Neuronal stem cell (in vitro differentiated cells): ENCODE data around the gene IL18.

Source experiments
- DNase-seq: peaks from one replicate; pipeline ENCODE4 v3.0.0-alpha.2; 2013; ENCODE audit warnings: low spot score
- H2AFZ ChIP-seq: one replicate; pipeline ENCODE4 v1.6.1; 2013; ENCODE audit warnings: mild to moderate bottlenecking, low read length, inconsistent platforms
- H2AK5ac ChIP-seq: 2 replicates; pipeline ENCODE4 v1.6.1; 2013; ENCODE audit warnings: low read depth, mild to moderate bottlenecking, inconsistent platforms, low read length, moderate library complexity, mixed read lengths
- H2BK120ac ChIP-seq: 2 replicates; pipeline ENCODE4 v1.6.1; 2013; ENCODE audit warnings: low read depth, mild to moderate bottlenecking, inconsistent platforms, low read length, moderate library complexity, mixed read lengths
- H2BK12ac ChIP-seq: one replicate; pipeline ENCODE4 v1.6.1; 2013; ENCODE audit warnings: low read length, inconsistent platforms
- H2BK15ac ChIP-seq: 2 replicates; pipeline ENCODE4 v1.6.1; 2013; ENCODE audit warnings: mild to moderate bottlenecking, low read length, inconsistent platforms, mixed read lengths
- H2BK5ac ChIP-seq: one replicate; pipeline ENCODE4 v1.6.1; 2013; ENCODE audit warnings: inconsistent platforms, mild to moderate bottlenecking, low read length, moderate library complexity
- H3K14ac ChIP-seq: one replicate; pipeline ENCODE4 v1.6.1; 2013; ENCODE audit warnings: low read length, inconsistent platforms
- H3K18ac ChIP-seq: 2 replicates; pipeline ENCODE4 v1.6.1; 2013; ENCODE audit warnings: low read length, inconsistent platforms
- H3K23ac ChIP-seq: 2 replicates; pipeline ENCODE4 v1.6.1; 2013; ENCODE audit warnings: low read depth, mild to moderate bottlenecking, mixed read lengths, low read length, inconsistent platforms; ENCODE audit not compliant: poor library complexity
- H3K27ac ChIP-seq: replicated peaks from 3 replicates; pipeline ENCODE4 v1.5.1; 2013; ENCODE audit warnings: low read length, inconsistent platforms
- H3K27me3 ChIP-seq, 3 experiments: 2 replicates each; pipeline ENCODE4 v1.6.1; 2013; ENCODE audit warnings: low read length in 3 of 3, mild to moderate bottlenecking in 2 of 3, inconsistent platforms in 1 of 3, low read depth in 1 of 3, mixed read lengths in 1 of 3, moderate library complexity in 1 of 3; ENCODE audit not compliant: control insufficient read depth in 3 of 3, insufficient read depth in 3 of 3
- H3K36me3 ChIP-seq, 2 donors: replicated peaks in 1 of 2; 2 replicates each; pipeline ENCODE4 v1.6.1; 2013; ENCODE audit warnings: low read length in 2 of 2; ENCODE audit not compliant: control insufficient read depth in 2 of 2, insufficient read depth in 2 of 2
- H3K4ac ChIP-seq: 2 replicates; pipeline ENCODE4 v1.6.1; 2013; ENCODE audit warnings: inconsistent platforms, mild to moderate bottlenecking, low read length, moderate library complexity
- H3K4me1 ChIP-seq, 2 donors: 1 replicate in 1 of 2; 2 replicates in 1 of 2; pipeline ENCODE4 v1.6.1; 2013; ENCODE audit warnings: low read length in 2 of 2, low read depth in 1 of 2; ENCODE audit not compliant: control insufficient read depth in 2 of 2, insufficient read depth in 1 of 2
- H3K4me2 ChIP-seq: one replicate; pipeline ENCODE4 v1.6.1; 2013; ENCODE audit warnings: mild to moderate bottlenecking, low read length, inconsistent platforms; ENCODE audit not compliant: insufficient read depth, poor library complexity, severe bottlenecking
- H3K4me3 ChIP-seq, 2 donors: 2 replicates each; pipeline ENCODE4 v1.5.1; 2013; ENCODE audit warnings: low read length in 2 of 2, mild to moderate bottlenecking in 2 of 2, inconsistent platforms in 1 of 2, moderate library complexity in 1 of 2
- H3K79me1 ChIP-seq: one replicate; pipeline ENCODE4 v1.6.1; 2013; ENCODE audit warnings: low read depth, mild to moderate bottlenecking, inconsistent platforms, low read length, moderate library complexity
- H3K9ac ChIP-seq: one replicate; pipeline ENCODE4 v1.6.1; 2013; ENCODE audit warnings: mild to moderate bottlenecking, low read depth, low read length, inconsistent platforms; ENCODE audit not compliant: poor library complexity
- H3K9me3 ChIP-seq, 2 donors: replicated peaks in 1 of 2; 2 replicates each; pipeline versions ENCODE3 to v1.6.1; 2013; ENCODE audit warnings: low read length in 2 of 2, mild to moderate bottlenecking in 2 of 2, inconsistent platforms in 1 of 2, low read depth in 1 of 2, mixed read lengths in 1 of 2, moderate library complexity in 1 of 2; ENCODE audit not compliant: control insufficient read depth in 2 of 2, insufficient read depth in 1 of 2
- H4K8ac ChIP-seq: one replicate; pipeline ENCODE4 v1.6.1; 2013; ENCODE audit warnings: low read depth, mild to moderate bottlenecking, inconsistent platforms, low read length, moderate library complexity
- H4K91ac ChIP-seq: one replicate; pipeline ENCODE4 v1.6.1; 2013; ENCODE audit warnings: low read length, low read depth, mild to moderate bottlenecking, inconsistent platforms; ENCODE audit not compliant: poor library complexity
- WGBS, 2 donors: extraction: QIAGEN DNeasy Blood & Tissue Kit; methylation state at CpG; one replicate each; pipeline ENCODE4 v1.1.7; 2013; ENCODE audit warnings: missing lambda C conversion rate in 2 of 2, mixed read lengths in 1 of 2; ENCODE audit not compliant: insufficient read length in 2 of 2, insufficient replicate concordance in 1 of 2; ENCODE audit errors: extremely low coverage in 2 of 2; 5-methylcytosine and 5-hydroxymethylcytosine counted together

Gene IL18

GRCh38 chr11:112185883-112186282, 22.0 kb upstream of the IL18 start:
- no peaks in the 10 kb centered on the region for H3K36me3 ChIP-seq
- no peak overlapping the region for H3K4me3 ChIP-seq
- H4K91ac ChIP-seq: no peak overlapping the region
- no peak overlapping the region for H3K18ac ChIP-seq
- H4K8ac ChIP-seq: no peak overlapping the region
- no peak for DNase-seq
- H3K4me2 ChIP-seq: no peak overlapping the region
- H3K27me3 ChIP-seq: no peaks in the 10 kb centered on the region
- H2BK12ac ChIP-seq: no peak overlapping the region
- no peak overlapping the region for H3K27ac ChIP-seq
- no peak overlapping the region for H3K23ac ChIP-seq
- no peak overlapping the region for H2BK120ac ChIP-seq
- H3K9ac ChIP-seq: no peak overlapping the region
- H2BK5ac ChIP-seq: no peak overlapping the region
- H3K14ac ChIP-seq: no peak overlapping the region
- no peaks in the 10 kb centered on the region for H3K4me1 ChIP-seq
- H3K9me3 ChIP-seq: no peaks in the 10 kb centered on the region
- no peaks in the 10 kb centered on the region for H3K79me1 ChIP-seq
- no peak overlapping the region for H2BK15ac ChIP-seq
- no peak overlapping the region for H2AK5ac ChIP-seq
- H3K4ac ChIP-seq: no peak overlapping the region
- no peak overlapping the region for H2AFZ ChIP-seq

- no peak overlapping the region for H3K27ac ChIP-seq
- no CpG with 5 or more reads among the region's 1 CpG for WGBS, 2 donors
Observed at GRCh38 chr11:112182867-112183266, 19.0 kb upstream of the IL18 start.

GRCh38 chr11:112179601-112180000, 15.7 kb upstream of the IL18 start:
- no peak overlapping the region for H2AFZ ChIP-seq
- no peak overlapping the region for H4K91ac ChIP-seq
- no peaks in the 10 kb centered on the region for H3K36me3 ChIP-seq
- H3K4me3 ChIP-seq: no peak overlapping the region
- no peak overlapping the region for H2BK15ac ChIP-seq
- H2BK120ac ChIP-seq: no peak overlapping the region
- H2BK12ac ChIP-seq: no peak overlapping the region
- no peak overlapping the region for H3K4ac ChIP-seq
- no peak overlapping the region for H4K8ac ChIP-seq
- no peak overlapping the region for H3K27ac ChIP-seq
- peaks cover 0 to 9% (median 0%) of the 10 kb centered on the region in 3 experiments for H3K27me3 ChIP-seq
- no peak overlapping the region for H3K4me2 ChIP-seq
- H2AK5ac ChIP-seq: no peak overlapping the region
- no peak overlapping the region for H3K23ac ChIP-seq
- no peak overlapping the region for H2BK5ac ChIP-seq
- no peak overlapping the region for H3K18ac ChIP-seq
- H3K9ac ChIP-seq: no peak overlapping the region
- no peak overlapping the region for H3K14ac ChIP-seq
- H3K9me3 ChIP-seq: no peaks in the 10 kb centered on the region
- no peaks in the 10 kb centered on the region for H3K79me1 ChIP-seq
- DNase-seq: no peak
- peaks cover 3 to 4% of the 10 kb centered on the region in 2 donors for H3K4me1 ChIP-seq

More at GRCh38 chr11:112182867-112183266, 19.0 kb upstream of the IL18 start:
- no peak overlapping the region for H4K91ac ChIP-seq
- no peak overlapping the region for H3K4ac ChIP-seq
- no peaks in the 10 kb centered on the region for H3K36me3 ChIP-seq
- no peak overlapping the region for H3K4me2 ChIP-seq
- H2BK15ac ChIP-seq: no peak overlapping the region
- no peak for DNase-seq
- no peak overlapping the region for H2AFZ ChIP-seq
- no peak overlapping the region for H3K23ac ChIP-seq
- no peak overlapping the region for H2AK5ac ChIP-seq
- H2BK120ac ChIP-seq: no peak overlapping the region
- no peak overlapping the region for H3K14ac ChIP-seq
- H3K27me3 ChIP-seq: peaks cover 0 to 6% (median 0%) of the 10 kb centered on the region in 3 experiments
- H3K9me3 ChIP-seq: no peaks in the 10 kb centered on the region
- no peaks in the 10 kb centered on the region for H3K4me1 ChIP-seq
- no peak overlapping the region for H2BK12ac ChIP-seq
- H3K79me1 ChIP-seq: no peaks in the 10 kb centered on the region
- no peak overlapping the region for H2BK5ac ChIP-seq
- H3K18ac ChIP-seq: no peak overlapping the region
- no peak overlapping the region for H4K8ac ChIP-seq
- no peak overlapping the region for H3K4me3 ChIP-seq
- H3K9ac ChIP-seq: no peak overlapping the region

- Histone ChIP-seq H4K8ac (no peak overlapping the region), H3K9me3 (no peaks in the 10 kb centered on the region), H3K23ac (no peak overlapping the region), H3K4me2 (no peak overlapping the region), H2BK5ac (no peak overlapping the region), H4K91ac (no peak overlapping the region), H3K9ac (no peak overlapping the region), H3K79me1 (no peaks in the 10 kb centered on the region), H2AK5ac (no peak overlapping the region), H3K14ac (no peak overlapping the region), H3K4me3 (no peak overlapping the region), H3K27ac (no peak overlapping the region), H3K18ac (no peak overlapping the region), H3K36me3 (no peaks in the 10 kb centered on the region), H2BK12ac (no peak overlapping the region), H3K4ac (no peak overlapping the region), H3K4me1 (peaks cover 3 to 4% of the 10 kb centered on the region in 2 donors), H2AFZ (no peak overlapping the region), H3K27me3 (peaks cover 0 to 9% (median 0%) of the 10 kb centered on the region in 3 experiments), H2BK15ac (no peak overlapping the region), H2BK120ac (no peak overlapping the region)
- no peak for DNase-seq
- WGBS, 2 donors: 100% methylated on average over 1 of the region's 3 CpGs; no CpG with 5 or more reads in 1 of the 2 donors
Observed at GRCh38 chr11:112178936-112179335, 15.0 kb upstream of the IL18 start.
